ENCODE data around the gene FSTL4. TPM values are rescaled to one million over a fixed set of nuclear protein-coding genes. Genes with fewer than 3 reads are reported as not detected.

Gene FSTL4
- total and polyA plus RNA-seq, 2 of the 4 experiments (the other 2 are of a cell fraction) = 0.18 TPM; not detected in 1

GRCh38 chr5:133295520-133295919, 316.8 kb downstream of the FSTL4 start:
- H3K56ac ChIP-seq (ENCODE audit: extremely low read depth, insufficient read depth, low read length) = no peak overlapping the region
- no peaks in the 10 kb centered on the region for H3K9me1 ChIP-seq (ENCODE audit: insufficient read depth, low read length)
- H2AK9ac ChIP-seq (replicated peaks; ENCODE audit: low read depth, low read length, poor library complexity) = no peak overlapping the region
- H4K5ac ChIP-seq (ENCODE audit: low read depth, low read length) = no peak overlapping the region
- ChIA-PET CTCF (no interaction called here), POLR2A (ENCODE audit: unreplicated experiment) (no interaction called here)
- TF ChIP-seq NFE2L2 (IDR thresholded peaks at IDR 0.05; ENCODE audit: low read depth, low read length) = no peak
- no peak for TF ChIP-seq MXI1 (IDR thresholded peaks at IDR 0.05; ENCODE audit: borderline replicate concordance, low read depth, low read length)
- ATAC-seq (ENCODE audit: low read depth) (no peak), DNase-seq (no peak)
- H4K8ac ChIP-seq (ENCODE audit: low read depth in 2 of 2, low read length in 2 of 2) = no peak overlapping the region
- no peaks in the 10 kb centered on the region for H3K36me3 ChIP-seq (ENCODE audit: control insufficient read depth, insufficient read depth, low read length)
- no peak overlapping the region for H3K27ac ChIP-seq (ENCODE audit: insufficient read depth, low read length)
- H3K9ac ChIP-seq (ENCODE audit: low read depth, low read length) = no peak overlapping the region
- WGBS, 2 experiments (ENCODE audit: extremely low coverage in 2 of 2, insufficient read length in 1 of 2) = 90% methylated on average over 2 of the region's 3 CpGs; no CpG with 5 or more reads in 1 of the 2 experiments
- no peak overlapping the region for H2AK5ac ChIP-seq (ENCODE audit: low read depth, low read length)
- intact Hi-C loops (cut with micrococcal nuclease) (no loop called here), dilution Hi-C loops (cut with HindIII; ENCODE audit: low sequenced_read_pairs, unreplicated experiment) (no loop called here), in situ Hi-C loops (cut with MboI; ENCODE audit: low sequenced_read_pairs) (no loop called here)
- no TSS peak for BruUV-seq (replicated peaks)
- H4K20me1 ChIP-seq (ENCODE audit: insufficient read depth, low read length) = no peaks in the 10 kb centered on the region
- no peak overlapping the region for H3K14ac ChIP-seq (replicated peaks; ENCODE audit: low read depth, low read length)
- no peak overlapping the region for H2BK5ac ChIP-seq (ENCODE audit: low read depth, low read length, poor library complexity, severe bottlenecking)
- H3K23ac ChIP-seq (ENCODE audit: low read depth, low read length) = no peak overlapping the region
- no peak overlapping the region for H3K4me2 ChIP-seq (ENCODE audit: low read depth, low read length)
- H2AFZ ChIP-seq (replicated peaks; ENCODE audit: low read length, poor library complexity) = no peak overlapping the region
- H2BK120ac ChIP-seq (ENCODE audit: low read depth, low read length) = no peak overlapping the region
- no peaks in the 10 kb centered on the region for H3K9me3 ChIP-seq (ENCODE audit: control insufficient read depth, insufficient read depth, low read length)
- no peak overlapping the region for H3K4ac ChIP-seq (ENCODE audit: low read depth, low read length)
- H3K4me3 ChIP-seq (ENCODE audit: insufficient read depth, low read depth, low read length) = no peak overlapping the region
- H3K27me3 ChIP-seq (ENCODE audit: control insufficient read depth, insufficient read depth, low read length) = peaks cover 9% of the 10 kb centered on the region; the same call in 1 of the 2 replicates
- no peak overlapping the region for H2BK20ac ChIP-seq (ENCODE audit: low read depth, low read length)
- no peaks in the 10 kb centered on the region for H3K79me1 ChIP-seq (ENCODE audit: low read depth in 1 of 2, low read length in 2 of 2)
- no peak overlapping the region for H4K91ac ChIP-seq (ENCODE audit: insufficient read depth, low read depth, low read length)
- H3K18ac ChIP-seq (ENCODE audit: low read depth, low read length) = no peak overlapping the region
- H2BK15ac ChIP-seq (ENCODE audit: low read depth, low read length) = no peak overlapping the region
- no peaks in the 10 kb centered on the region for H3K4me1 ChIP-seq (ENCODE audit: control insufficient read depth, insufficient read depth, low read length)

All from IMR-90 (cell line).